MCF 10A (cell line): ENCODE data around the gene BAHCC1. TPM values are rescaled to one million over a fixed set of nuclear protein-coding genes. Genes with fewer than 3 reads are reported as not detected.

Experiments used
- BruUV-seq: library from RNA; stranded (reverse); fragments of 400-500 nt; replicated peaks from 2 replicates; lab custom pipeline; 2021; lab: Mats Ljungman, UMichigan
- CTCF ChIA-PET: fragments of 300-600 bp; sonication (Branson Sonifier 250); formaldehyde crosslinking; extraction: SDS; loops from one replicate; lab custom pipeline; 2021; ENCODE audit warnings: antibody characterized with exemption, inconsistent platforms; lab: Yijun Ruan, JAX
- POLR2A ChIA-PET: fragments of 300-600, 350-650 bp; sonication (Branson Sonifier 250); formaldehyde crosslinking; extraction: SDS; loops from one replicate; lab custom pipeline; 2020; ENCODE audit warnings: antibody characterized with exemption, inconsistent platforms; lab: Yijun Ruan, JAX
- DNase-seq: peaks from one replicate; pipeline ENCODE4 v3.0.0-alpha.2; 2018; ENCODE audit not compliant: unreplicated experiment
- H3K27ac Mint-ChIP-seq: one replicate; pipeline ENCODE4 v1.8.0; 2022; ENCODE audit warnings: mild to moderate bottlenecking, low read depth, mixed read lengths; ENCODE audit not compliant: unreplicated experiment
- H3K27me3 Mint-ChIP-seq: one replicate; pipeline ENCODE4 v1.8.0; 2022; ENCODE audit warnings: mixed read lengths; ENCODE audit not compliant: insufficient read depth, unreplicated experiment
- H3K36me3 Mint-ChIP-seq: one replicate; pipeline ENCODE4 v1.8.0; 2022; ENCODE audit warnings: mild to moderate bottlenecking, moderate library complexity, mixed read lengths; ENCODE audit not compliant: insufficient read depth, unreplicated experiment
- H3K4me1 Mint-ChIP-seq: one replicate; pipeline ENCODE4 v1.8.0; 2022; ENCODE audit warnings: mixed read lengths; ENCODE audit not compliant: insufficient read depth, unreplicated experiment
- H3K4me3 Mint-ChIP-seq: one replicate; pipeline ENCODE4 v1.8.0; 2022; ENCODE audit warnings: mild to moderate bottlenecking, moderate library complexity, mixed read lengths; ENCODE audit not compliant: unreplicated experiment
- H3K9me3 Mint-ChIP-seq: one replicate; pipeline ENCODE4 v1.8.0; 2022; ENCODE audit warnings: mixed read lengths; ENCODE audit not compliant: unreplicated experiment
- CTCF ChIP-seq: fragments of 200-600 bp; IDR thresholded peaks from one replicate; pipeline ENCODE4 v1.8.0; 2022; ENCODE audit warnings: antibody characterized with exemption, mild to moderate bottlenecking; ENCODE audit not compliant: unreplicated experiment
- intact Hi-C: fragments of 100-400 bp; cut with micrococcal nuclease; formaldehyde crosslinking; loops from 2 replicates; pipeline ENCODE4 v1.14.1; 2022
- total RNA-seq: library from RNA; stranded (reverse); gene quantifications from 2 replicates; pipeline ENCODE4 v1.2.3, GENCODE V29; 2022

The BAHCC1 gene
- total RNA-seq, 1 experiment from 2014 or later = 7.4 TPM

- Mint-ChIP-seq H3K9me3 (no peaks in the 10 kb centered on the region), H3K27ac (no peak overlapping the region), H3K4me1 (no peaks in the 10 kb centered on the region), H3K4me3 (no peak overlapping the region), H3K27me3 (no peaks in the 10 kb centered on the region), H3K36me3 (no peaks in the 10 kb centered on the region)
- POLR2A ChIA-PET = no interaction called here
- CTCF ChIA-PET = interaction anchor here (0.6 kb wide), 1 partner anchor 189 kb away, joined by 4 read pairs; no protein-coding TSS in a partner anchor
- no TSS peak for BruUV-seq
- DNase-seq = no peak
- no peak for TF ChIP-seq CTCF
- intact Hi-C loops = no loop called here
These were observed 48.0 kb downstream of the BAHCC1 start for GRCh38 chr17:81443269-81443668.

GRCh38 chr17:81444610-81445339 is 49.5 kb downstream of the BAHCC1 start:
- no peak for TF ChIP-seq CTCF
- H3K4me1 Mint-ChIP-seq = no peaks in the 10 kb centered on the region
- ChIA-PET CTCF (interaction anchor here (0.6 kb wide), 1 partner anchor 30 kb away, joined by 4 read pairs; no protein-coding TSS in a partner anchor), POLR2A (no interaction called here)
- no peaks in the 10 kb centered on the region for H3K9me3 Mint-ChIP-seq
- DNase-seq = no peak
- H3K36me3 Mint-ChIP-seq = no peaks in the 10 kb centered on the region
- no peak overlapping the region for H3K27ac Mint-ChIP-seq
- intact Hi-C loops = no loop called here
- no peaks in the 10 kb centered on the region for H3K27me3 Mint-ChIP-seq
- no TSS peak for BruUV-seq
- H3K4me3 Mint-ChIP-seq = no peak overlapping the region

DNA sequence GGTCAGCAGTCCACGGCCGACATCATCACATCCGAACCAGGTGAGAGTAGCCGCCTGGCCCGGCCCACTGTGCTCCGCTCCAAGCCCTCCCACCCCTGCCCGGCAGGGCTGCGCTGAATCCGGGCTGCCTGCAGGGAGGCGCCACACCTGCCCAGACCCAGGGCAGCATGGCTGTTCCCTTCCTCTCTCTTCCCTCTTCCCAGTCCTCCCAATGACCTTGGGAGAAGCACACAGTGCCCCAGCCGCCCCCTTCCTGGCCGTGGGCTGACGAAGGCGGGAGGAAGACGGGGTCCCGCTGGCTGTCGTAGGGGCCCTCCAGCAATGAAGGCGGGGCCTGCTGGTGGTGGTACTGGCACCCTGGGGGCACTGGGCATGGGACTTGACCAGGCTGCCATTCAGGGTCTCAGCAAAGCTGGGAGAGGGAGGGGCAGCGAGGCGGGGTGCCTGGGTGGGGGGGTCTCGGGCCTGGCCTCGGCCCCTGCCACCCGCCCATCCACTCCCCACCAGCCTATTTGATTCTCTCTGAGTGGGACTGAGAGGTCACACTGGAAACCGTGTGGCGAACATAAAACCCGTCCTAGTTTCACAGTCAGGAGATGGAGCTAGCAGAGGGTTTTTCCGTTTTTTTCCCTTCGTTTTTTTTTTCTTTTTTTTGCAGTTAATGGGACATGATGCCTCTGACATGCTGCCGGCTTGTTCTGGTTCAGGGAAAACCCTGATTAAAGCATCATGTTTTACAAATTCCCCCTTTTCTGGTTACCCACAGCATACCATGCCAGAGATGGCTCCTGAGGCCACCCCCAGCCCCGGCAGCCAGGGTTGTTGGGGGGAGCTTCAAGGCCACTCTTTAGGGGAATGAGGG is 50.6 kb downstream of the BAHCC1 start:
- POLR2A ChIA-PET = no interaction called here
- Mint-ChIP-seq H3K9me3 (no peaks in the 10 kb centered on the region), H3K27me3 (no peaks in the 10 kb centered on the region), H3K36me3 (no peaks in the 10 kb centered on the region), H3K4me1 (no peaks in the 10 kb centered on the region), H3K4me3 (no peak overlapping the region), H3K27ac (no peak overlapping the region)
- CTCF ChIA-PET = interaction anchor here (0.7 to 1.3 kb wide), 2 partner anchors 39 to 98 kb away, joined by 3 to 4 read pairs; no protein-coding TSS in a partner anchor
- DNase-seq = no peak
- no TSS peak for BruUV-seq
- intact Hi-C loops = no loop called here
- no peak for TF ChIP-seq CTCF

GRCh38 chr17:81447331-81447933 is 52.2 kb downstream of the BAHCC1 start:
- DNase-seq = no peak
- no TSS peak for BruUV-seq
- Mint-ChIP-seq H3K27ac (no peak overlapping the region), H3K4me1 (no peaks in the 10 kb centered on the region), H3K27me3 (no peaks in the 10 kb centered on the region), H3K36me3 (no peaks in the 10 kb centered on the region), H3K4me3 (no peak overlapping the region), H3K9me3 (no peaks in the 10 kb centered on the region)
- no peak for TF ChIP-seq CTCF
- CTCF ChIA-PET = no interaction called here
- intact Hi-C loops = no loop called here
- POLR2A ChIA-PET = no interaction called here
